GM18511 (cell line): Measurements from ENCODE around the gene ATAD3B.
A peak's percentile ranks its signal among the peaks of the same experiment; 100 is the strongest.
"Not testable (repeated sequence)": the region's sequence is repeated elsewhere in the genome, so short reads cannot be mapped to it uniquely, and the experiment has no call there.

ENCODE experiments used
- ATAC-seq: cut with Tn5 transposase; IDR thresholded peaks from one replicate; pipeline ENCODE4 v1.9.1; 2021; ENCODE audit warnings: mild to moderate bottlenecking, moderate library complexity; ENCODE audit not compliant: unreplicated experiment

The ATAD3B gene

DNA sequence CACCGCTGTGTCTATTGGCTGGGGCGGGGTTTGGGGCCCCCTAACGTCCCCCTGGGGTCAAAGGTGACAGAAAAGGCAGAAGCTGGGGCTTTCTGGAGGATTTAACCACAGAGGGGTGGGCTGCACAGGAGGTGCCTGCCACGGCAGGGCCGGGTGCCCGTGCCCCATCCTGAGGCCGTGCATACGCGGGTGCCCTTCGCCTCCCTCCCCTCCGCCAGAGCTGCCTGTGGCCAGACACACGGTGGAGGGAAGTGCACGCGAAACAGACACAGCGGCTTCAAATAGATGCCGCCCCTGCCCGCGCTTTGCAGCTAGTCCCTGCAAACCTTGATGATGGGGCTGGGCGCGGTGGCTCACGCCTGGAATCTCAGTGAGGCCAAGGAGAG is 37.9 kb downstream of the ATAD3B start:
- not testable (repeated sequence) for ATAC-seq

DNA sequence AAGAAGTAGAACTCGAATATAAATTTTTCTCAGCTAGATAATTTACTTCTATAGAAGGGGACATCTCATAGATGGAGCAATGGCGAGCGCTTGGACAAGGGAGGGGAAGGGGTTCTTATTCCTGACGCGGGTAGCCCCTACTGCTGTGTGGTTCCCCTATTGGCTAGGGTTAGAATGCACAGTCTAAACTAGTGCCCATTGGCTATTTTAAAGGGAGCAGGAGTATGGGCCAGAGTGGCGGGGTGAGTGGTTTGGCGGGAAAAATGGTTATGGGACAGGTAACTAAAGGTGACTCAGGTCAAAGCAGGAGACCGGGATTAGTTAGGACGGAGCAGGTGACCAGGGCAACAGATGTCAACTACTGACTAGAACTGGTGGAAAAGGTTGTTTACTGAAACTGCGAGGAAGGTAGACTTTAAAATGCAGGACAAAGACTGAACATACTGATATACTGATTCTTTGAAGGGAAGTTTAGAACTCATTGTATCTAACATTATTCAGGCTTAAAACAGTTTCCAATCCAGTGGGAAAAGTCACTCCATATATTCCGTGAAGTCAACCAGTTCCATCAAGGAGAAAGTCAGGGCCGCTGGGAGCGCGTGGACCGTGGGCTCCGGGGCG is 39.5 kb downstream of the ATAD3B start:
- no peak for ATAC-seq

DNA sequence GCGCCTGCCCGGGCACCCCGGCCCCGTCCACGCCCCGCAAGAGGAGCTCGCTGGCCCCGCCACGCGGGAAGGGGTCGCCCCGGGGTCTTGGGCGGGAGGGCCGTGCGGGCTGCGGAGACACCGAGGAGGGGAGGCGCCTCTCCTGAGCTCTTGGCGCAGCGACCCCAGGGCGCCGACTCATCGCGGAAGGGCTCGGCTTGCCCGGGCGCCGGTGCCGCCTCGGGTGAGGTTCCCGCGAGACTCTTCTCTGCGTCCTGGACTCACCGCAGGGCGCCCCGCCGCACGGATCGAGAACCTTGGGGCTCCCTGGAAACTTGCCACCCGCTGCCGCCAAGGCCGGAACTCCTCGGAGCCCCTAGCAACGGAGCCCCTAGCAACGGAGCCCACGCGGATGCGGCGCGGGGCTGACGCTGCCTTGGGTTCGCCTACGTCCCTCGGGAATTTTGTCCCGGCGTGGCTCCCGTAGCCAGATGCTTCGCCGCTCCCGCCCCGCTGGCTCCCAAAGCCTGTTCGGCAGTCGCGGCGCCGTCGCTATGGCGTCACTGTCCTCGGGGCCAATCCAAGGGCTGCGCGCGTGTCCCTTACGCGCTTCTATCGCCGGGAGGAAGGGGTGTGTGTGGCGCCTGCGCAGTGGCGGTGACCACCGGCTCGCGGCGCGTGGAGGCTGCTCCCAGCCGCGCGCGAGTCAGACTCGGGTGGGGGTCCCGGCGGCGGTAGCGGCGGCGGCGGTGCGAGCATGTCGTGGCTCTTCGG is 40.1 kb downstream of the ATAD3B start, which contains the start of gene ATAD3A:
Gene ATAD3A, plus strand, starts transcription at position 630 of the 753 bp plus-strand sequence. Its CDS starts 107 bp downstream, at position 737.
- ATAC-seq = peak; percentile 89

DNA sequence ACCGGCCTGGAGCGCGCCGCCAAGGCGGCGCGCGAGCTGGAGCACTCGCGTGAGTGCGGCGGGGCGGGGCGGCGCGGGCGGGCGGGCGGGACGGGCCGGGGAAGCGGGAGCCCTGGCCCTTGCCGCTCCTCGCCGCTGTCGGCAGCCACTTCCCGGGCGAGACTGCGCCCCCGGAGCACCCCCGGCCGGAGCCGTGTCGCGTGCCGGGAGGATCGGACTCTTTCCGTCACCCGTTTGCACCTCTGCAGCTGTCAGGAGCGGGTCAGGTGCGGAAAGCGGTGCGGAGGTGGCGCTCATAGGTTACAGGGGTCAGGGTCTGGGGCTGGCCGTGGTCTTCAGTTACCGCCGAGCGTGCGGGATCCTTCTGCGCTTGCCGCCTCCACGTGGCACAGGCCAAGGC is 40.9 kb downstream of the ATAD3B start:
- ATAC-seq = not testable (repeated sequence)

DNA sequence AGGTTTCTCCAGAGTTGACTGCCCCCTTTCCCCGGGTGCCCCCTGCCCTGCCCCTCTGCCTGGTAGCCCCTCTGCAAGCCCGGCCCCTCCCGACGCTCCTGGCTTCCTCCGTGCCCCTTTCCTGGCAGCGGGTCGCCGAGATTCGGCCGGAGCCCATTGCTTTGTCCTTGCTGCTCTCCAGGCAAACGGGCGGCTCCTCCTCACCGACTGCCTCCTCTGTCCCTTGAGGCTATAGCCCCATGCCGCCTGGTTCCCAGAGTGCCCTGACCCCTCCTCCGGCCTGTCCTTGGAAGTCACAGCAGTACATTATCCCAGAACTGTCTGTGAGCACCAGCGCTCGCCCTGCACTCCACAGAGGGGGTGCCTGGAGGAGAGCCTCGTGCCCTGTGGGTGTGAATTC is 42.1 kb downstream of the ATAD3B start:
- not testable (repeated sequence) for ATAC-seq

DNA sequence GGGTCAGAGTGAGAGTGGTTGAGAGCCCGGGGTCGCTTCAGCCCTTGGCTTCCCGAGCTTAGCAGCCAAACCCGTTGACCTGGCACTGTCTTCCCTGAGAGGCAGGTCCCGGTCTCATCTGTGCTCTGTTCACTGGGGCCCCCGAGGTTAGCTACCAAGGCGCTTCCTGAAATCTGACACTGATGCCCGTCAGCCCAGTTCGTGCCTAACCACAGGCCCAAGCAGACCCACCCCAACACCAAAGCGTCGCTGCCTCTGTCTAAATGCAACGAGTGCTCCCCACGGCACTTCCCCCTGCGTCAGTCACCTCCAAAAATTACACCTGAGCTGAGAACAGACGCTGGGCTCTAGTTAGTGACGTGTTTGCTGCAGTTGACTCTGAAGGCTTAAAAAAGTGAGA is 42.8 kb downstream of the ATAD3B start:
- ATAC-seq = not testable (repeated sequence)

DNA sequence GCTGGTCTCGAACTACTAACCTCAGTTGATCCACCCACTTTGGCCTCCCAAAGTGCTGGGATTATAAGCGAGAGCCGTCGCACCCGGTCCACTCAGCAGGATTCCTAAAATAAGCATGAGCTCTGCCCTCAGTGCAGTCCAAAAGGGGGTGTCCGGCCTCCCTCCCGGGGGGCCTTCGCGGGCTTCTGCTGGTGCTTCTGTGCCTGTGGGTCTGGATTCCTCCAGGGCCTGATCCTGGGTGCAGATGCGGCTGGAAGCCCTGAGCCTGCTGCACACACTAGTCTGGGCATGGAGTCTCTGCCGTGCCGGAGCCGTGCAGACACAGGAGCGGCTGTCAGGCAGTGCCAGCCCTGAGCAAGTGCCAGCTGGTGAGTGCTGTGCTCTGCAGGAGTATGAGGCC is 45.4 kb downstream of the ATAD3B start:
- ATAC-seq = not testable (repeated sequence)

DNA sequence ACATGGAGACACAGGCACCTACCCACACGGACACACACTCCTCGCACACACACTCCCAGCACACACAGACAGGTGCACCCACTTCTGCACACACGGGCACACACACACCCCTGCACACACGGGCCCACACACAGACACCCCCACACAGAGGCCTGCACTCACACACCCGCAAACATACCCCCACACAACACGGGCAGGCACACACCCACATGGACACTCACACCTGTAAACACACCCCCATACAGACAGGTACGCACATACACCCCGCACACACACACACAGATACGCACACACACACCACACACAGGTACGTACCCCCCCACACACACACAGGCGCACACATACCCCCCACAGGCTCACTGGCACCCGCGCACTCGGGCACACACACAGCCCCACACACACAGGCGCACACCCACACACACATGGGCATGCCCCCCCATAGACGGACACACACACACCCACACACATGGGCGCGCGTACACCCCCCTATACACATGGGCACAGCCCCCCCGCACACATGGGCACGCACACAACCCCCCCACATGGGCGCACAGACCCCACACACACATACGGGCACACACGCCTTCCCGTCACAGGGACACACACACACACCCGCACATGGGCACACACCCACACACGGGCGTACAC is 46.5 kb downstream of the ATAD3B start:
- ATAC-seq = no peak

DNA sequence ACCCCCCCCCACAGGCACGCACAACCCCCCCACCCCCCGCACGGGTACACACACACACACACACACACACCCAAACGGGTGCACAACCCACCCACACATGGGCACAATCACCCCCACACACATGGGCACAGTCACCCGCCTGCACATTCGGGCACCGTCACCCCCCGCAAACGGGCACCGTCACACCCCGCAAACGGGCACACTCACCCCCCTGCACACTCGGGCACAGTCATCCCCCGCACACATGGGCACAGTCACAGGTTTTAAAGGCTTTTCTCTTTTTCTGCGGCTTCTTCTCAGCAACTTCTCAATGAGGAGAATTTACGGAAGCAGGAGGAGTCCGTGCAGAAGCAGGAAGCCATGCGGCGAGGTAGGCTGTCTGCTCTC is 47.0 kb downstream of the ATAD3B start:
- not testable (repeated sequence) for ATAC-seq

DNA sequence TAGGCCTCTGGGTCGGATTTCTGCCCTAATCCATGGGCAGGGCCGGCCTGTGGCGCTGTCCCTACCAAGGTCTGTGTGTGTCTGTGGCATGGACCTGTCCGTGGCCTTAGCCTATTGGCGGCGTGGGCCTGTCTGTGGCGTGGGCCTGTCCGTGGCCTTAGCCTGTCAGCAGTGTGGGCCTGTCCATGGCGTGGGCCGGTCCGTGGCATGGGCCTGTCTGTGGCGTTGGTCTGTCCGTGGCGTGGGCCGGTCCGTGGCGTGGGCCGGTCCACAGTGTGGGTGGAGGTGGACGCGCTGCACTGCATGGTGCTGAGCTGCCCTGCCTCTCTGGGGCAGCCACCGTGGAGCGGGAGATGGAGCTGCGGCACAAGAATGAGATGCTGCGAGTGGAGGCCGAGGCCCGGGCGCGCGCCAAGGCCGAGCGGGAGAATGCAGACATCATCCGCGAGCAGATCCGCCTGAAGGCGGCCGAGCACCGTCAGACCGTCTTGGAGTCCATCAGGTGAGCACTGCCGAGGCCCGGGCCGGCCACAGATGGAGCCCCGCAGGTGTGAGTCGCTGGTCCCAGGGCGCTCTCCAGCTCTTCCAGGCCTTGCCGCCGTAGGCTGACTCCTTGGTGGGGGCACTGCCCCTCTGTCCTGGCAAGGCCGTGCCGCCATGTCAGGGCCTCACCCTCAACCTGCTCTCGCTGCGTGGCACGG is 48.4 kb downstream of the ATAD3B start:
- ATAC-seq = not testable (repeated sequence)

DNA sequence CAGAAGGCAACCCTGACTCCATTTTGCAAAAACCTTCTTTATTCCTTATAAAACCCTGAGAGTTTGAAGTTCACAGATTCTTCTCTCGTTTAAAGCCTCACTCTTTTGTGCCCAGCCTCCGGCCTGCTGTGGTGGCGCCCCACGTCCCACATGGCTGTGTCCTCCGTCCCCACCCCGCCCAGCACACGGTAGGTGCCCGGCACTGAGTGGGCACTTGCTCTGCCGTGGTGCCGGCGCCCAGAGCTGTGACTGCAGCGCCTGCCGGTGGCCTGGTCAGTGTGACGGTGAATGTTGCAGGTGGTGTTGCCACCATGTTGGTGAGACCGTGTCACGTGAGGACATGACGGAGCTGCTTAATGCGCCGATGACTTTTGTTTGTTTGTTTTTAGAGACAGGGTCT is 49.8 kb downstream of the ATAD3B start:
- no peak for ATAC-seq

DNA sequence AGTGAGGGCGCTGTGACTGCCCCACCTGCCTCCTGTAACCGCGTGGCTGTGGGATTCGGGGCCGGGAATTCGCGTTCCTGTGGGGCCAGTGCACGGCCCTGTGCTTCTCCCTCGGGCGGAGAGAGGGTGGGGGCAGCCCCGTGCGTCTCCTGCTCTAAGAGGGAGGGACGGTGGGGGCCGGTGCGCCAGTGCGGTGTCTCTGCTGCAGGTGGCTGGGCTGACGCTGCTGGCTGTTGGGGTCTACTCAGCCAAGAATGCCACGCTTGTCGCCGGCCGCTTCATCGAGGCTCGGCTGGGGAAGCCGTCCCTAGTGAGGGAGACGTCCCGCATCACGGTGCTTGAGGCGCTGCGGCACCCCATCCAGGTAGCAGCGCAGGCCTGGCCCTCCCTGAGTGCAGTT is 51.0 kb downstream of the ATAD3B start:
- ATAC-seq = not testable (repeated sequence)

DNA sequence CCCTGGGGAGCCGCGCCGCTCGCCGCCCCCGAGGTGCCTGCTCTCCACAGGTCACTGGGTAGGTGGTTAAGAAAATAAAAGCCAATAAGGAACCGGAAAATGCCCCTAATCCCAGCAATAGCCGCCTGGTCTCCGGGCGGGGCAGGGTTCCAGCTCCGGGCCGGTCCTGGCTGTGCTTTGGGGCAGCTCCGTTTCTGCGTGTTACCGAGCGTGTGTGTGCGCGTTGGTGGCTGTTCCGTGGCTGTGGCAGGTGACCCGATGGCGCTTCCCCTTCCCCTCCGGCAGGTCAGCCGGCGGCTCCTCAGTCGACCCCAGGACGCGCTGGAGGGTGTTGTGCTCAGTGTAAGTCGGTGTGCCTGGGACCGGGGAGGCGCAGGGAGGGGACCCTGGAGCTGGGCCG is 51.7 kb downstream of the ATAD3B start:
- not testable (repeated sequence) for ATAC-seq

DNA sequence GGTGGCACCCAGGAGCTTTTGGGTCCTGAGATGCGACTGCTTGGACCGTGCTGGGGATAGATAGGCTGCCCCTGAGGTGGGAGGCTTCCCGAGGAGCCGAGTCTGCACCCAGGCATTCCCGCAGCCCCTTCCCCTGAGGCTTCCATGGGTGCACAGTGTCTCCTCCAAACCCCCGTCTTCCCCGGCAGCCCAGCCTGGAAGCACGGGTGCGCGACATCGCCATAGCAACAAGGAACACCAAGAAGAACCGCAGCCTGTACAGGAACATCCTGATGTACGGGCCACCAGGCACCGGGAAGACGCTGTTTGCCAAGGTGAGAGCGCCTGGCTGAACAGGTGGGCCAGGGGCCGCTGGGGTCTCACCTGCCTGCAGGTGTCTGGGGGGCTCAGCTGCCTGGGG is 52.1 kb downstream of the ATAD3B start:
- ATAC-seq = not testable (repeated sequence)

DNA sequence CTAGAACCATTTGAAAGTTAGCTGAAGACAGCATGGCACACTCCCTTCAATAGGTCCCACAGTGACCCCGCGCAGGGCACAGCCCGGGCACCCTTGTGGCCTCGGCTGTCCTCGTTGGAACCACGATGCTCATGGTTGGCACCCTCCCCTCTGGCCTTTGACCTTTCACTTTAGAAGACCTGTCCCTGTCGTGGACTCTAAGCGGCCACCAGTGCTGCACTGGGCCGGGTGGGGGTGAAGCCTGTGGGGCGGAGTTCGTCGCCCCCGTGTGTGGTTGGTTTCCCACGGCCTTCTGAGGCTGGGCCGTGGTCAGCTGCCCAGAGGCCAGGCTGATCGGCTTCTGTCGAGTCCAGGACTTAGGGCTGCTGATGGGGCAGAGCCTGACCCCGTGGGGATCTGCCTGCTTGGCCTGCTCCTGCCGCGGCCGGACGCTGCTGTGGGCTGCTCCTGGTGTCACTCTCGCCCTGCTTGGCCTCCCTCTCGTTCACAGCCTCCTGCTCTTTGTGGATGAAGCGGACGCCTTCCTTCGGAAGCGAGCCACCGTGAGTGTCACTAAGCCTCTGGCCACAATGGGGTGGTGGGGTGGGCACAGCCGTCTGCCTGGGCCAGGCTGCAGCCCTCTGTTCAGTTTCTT is 53.3 kb downstream of the ATAD3B start:
- not testable (repeated sequence) for ATAC-seq

DNA sequence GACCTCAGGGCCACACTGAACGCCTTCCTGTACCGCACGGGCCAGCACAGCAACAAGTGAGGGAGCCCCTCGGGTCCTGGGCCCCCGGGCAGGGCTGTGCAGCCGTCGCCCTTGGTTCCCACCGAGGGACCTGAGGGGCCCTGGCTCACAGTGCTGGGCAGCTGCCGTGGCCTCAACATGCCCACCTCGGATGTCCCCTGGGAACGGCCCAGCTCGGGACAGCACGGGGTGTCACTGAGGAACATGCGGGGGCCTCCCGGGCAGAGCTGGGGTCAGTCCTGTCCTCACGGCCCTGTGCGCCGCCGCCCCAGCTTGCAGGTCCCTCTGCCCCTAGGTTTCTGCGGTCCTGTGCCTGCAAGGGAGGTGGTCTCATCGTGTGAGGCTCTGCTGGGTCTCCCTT is 54.9 kb downstream of the ATAD3B start:
- ATAC-seq = not testable (repeated sequence)

DNA sequence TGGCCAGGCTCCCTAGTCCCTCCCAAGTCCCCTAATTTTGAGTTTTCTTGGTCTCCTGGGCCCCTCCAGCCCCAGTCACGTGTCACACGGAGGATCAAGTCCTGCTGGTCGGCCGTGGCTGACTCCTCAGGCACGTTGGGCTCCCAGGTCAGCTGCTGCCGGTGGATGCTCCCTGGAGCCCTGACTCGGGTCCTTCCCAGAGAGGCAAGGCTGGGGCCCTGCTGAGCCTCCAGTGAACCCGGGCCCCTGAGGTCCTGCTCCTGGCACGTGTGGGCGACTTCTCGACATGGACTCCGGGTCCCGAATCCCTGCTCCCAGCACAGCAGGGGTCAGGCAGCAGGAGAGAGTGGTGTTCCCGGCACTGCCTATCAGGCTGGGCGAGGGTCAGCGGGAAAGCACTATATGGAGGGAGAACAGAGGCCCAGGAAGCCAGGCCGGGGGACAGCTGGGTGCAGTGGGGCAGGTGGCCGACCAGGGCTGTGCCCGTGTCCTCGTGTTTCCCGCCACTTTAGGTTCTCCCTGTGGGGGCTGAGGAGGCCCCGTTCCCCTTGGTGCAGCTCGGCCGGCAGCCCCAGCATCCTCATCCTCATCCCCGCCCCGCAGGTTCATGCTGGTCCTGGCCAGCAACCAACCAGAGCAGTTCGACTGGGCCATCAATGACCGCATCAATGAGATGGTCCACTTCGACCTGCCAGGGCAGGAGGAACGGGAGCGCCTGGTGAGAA is 55.7 kb downstream of the ATAD3B start:
- ATAC-seq = no peak

DNA sequence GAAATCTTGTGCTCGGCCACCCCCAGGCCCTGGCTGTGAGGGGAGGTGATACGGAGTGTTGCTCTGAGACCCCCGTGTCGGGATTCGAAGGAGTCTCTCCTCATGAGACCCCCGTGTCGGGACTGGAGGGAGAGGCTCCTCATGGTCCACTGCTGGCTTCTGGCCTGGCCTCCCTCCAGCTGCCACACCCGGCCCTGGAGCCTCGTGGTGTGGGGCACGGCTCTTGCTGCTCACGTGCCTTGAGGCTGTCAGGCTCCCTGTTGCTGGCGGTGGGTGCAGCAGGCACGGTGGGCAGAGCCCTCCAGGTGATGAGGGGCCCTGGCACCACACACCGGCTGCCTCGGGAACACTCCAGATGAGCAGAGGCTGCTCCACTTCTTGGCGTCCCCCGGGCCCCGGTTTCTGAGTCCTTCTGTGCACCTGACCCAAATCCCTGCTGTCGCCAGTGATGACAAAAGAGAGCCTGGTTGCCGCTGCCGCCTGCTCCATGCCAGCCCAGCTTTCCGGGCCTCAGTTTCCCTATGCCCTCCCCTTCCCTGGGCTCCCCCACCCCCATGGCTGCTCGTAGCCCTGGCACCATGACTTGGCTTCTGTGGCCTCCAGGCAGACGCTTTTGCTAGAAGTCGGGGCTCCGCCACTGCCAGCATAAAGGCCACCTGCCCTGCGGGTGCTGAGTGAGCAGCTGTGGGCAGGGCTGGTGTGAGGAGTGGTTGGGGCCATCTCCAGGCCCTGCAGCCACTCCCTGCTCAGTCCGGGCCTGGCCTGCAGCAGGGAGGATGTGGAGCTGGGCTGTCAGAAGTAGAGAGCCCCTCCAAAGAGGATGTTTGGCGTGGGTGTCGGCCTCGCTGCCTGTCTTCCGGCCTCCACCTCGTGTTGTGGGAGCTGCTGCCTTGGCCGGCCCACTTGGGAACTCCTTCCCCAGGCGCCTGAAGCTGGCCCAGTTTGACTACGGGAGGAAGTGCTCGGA is 57.0 kb downstream of the ATAD3B start:
- no peak for ATAC-seq

DNA sequence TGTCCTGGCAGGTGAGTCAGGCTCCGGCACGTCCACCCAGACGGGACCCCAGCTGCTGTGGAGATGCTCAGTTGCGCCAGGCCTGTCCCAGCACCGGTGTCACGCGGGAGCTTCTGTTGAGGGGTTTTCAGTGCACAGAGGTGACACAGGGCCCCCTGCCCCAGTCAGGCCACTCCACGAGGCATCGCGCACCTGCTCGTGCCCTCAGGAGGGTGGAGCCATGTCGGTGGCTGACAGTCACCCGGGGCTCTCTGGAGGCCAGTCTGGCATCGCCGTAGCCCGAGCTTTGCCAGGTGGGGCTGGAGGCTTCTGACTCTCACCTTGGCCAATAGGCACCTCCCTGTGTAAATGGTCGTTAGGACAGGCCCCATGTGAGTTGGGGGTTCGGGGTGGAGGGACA is 57.8 kb downstream of the ATAD3B start:
- no peak for ATAC-seq
